ENCODE data around the gene CYP27C1. TPM values are rescaled to one million over a fixed set of nuclear protein-coding genes. Genes with fewer than 3 reads are reported as not detected.

CYP27C1 gene
- total and polyA plus RNA-seq, 10 of the 15 experiments (the other 5 are each of a cell fraction or from before 2014, with no cell fraction given) = not detected

DNA sequence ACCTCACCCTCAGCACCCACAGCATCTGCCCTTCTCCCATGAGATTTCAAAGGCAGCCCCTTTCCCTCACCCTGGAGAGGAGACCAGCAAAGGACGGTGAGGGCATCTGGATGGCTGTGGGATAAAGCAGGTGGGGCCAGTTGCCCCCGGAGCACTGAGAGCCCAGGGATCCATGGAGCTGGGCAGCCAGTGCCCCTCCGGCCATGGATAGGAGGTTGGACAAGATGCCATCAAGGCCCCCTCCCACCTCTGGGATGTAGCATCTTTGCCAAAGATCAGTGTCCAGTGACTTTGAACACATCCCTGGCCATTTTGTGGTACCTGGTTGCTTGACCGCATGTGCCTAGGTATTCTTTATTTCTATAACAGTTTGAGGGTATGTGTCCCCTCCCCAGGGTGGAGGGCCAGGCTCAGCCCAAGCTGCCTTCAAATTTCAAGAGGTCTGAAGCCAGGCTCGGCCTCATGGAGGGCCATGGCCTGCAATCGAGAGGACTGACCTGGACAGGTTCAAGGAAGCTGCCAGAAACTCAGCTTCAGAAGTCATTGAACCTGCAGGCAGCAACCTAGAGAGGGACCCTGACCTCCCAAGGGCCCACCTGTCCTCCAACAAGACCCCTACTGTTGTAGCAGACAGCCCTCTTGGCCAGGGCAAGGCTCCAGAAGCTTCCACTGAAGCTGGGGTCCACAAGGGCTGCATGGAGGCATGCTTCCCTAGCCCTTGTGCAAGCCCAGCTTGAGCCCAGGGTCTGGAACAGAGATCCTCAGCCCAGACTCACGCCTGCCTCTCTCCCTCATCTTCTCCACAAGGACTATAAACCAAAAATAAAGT lies 57.6 kb downstream of the CYP27C1 start:
- Histone ChIP-seq H3K4me3 (no peak overlapping the region), H4K20me1 (ENCODE audit: control insufficient read depth, insufficient read depth) (no peaks in the 10 kb centered on the region), H3K9ac (ENCODE audit: control insufficient read depth, insufficient read depth, low read length) (no peak overlapping the region), H3K27me3 (replicated peaks in 1 of 2; ENCODE audit: control insufficient read depth in 2 of 2, insufficient read depth in 2 of 2, low read length in 1 of 2) (no peaks in the 10 kb centered on the region; a peak in 1 of 4 replicates), H3K79me2 (ENCODE audit: control insufficient read depth, insufficient read depth, low read length) (no peaks in the 10 kb centered on the region), H3K4me2 (ENCODE audit: control insufficient read depth, insufficient read depth) (no peak overlapping the region), H3K4me1 (ENCODE audit: control insufficient read depth, insufficient read depth, low read length) (no peaks in the 10 kb centered on the region), H3K27ac (ENCODE audit: control insufficient read depth, insufficient read depth) (no peak overlapping the region), H3K9me3 (replicated peaks; ENCODE audit: control insufficient read depth, insufficient read depth, low read length) (no peaks in the 10 kb centered on the region), H3K36me3 (ENCODE audit: control insufficient read depth in 2 of 2, insufficient read depth in 2 of 2, low read length in 1 of 2) (no peaks in the 10 kb centered on the region), H2AFZ (ENCODE audit: control insufficient read depth, low read depth, low read length) (no peak overlapping the region)
- no peak for FAIRE-seq
- ChIA-PET SMC1A (ENCODE audit: uncharacterized antibody, unreplicated experiment) (interaction anchor here (1.2 kb wide), 1 partner anchor 21 kb away, joined by 4 read pairs; no protein-coding TSS in a partner anchor), POLR2A (no interaction called here), RAD21 (ENCODE audit: unreplicated experiment) (interaction anchor here (1.4 kb wide), 1 partner anchor 94 kb away, joined by 3 read pairs; no protein-coding TSS in a partner anchor), CTCF (no interaction called here)
- in situ Hi-C loops (cut with MboI) (no loop called here), intact Hi-C loops (cut with micrococcal nuclease; ENCODE audit: unreplicated experiment) (no loop called here)
- 39% methylated on average over 6 of the region's 7 CpGs for WGBS (ENCODE audit: insufficient coverage, insufficient replicate concordance, low lambda C conversion rate, missing lambda C conversion rate)
- DNase-seq (ENCODE audit: low read depth, low spot score) = no peak
- BruUV-seq (replicated peaks) = no TSS peak
- ATAC-seq = no peak
- TF ChIP-seq PAX8 (IDR thresholded peaks at IDR 0.05) (no peak), NFIC (IDR thresholded peaks at IDR 0.05; ENCODE audit: low read depth, low read length) (no peak), MXI1 (IDR thresholded peaks at IDR 0.05; ENCODE audit: low read depth, low read length) (no peak), CBX5 (IDR thresholded peaks at IDR 0.05; ENCODE audit: low read depth) (no peak), SREBF1 (IDR thresholded peaks at IDR 0.05; ENCODE audit: low read length) (no peak), ATF7 (IDR thresholded peaks at IDR 0.05; ENCODE audit: low read depth) (no peak), RUNX3 (IDR thresholded peaks at IDR 0.05; ENCODE audit: low read length) (no peak), ZNF622 (IDR thresholded peaks at IDR 0.05) (no peak), JUND (IDR thresholded peaks at IDR 0.05; ENCODE audit: low read depth, low read length) (no peak)
- TF ChIP-seq, protein P1, sequence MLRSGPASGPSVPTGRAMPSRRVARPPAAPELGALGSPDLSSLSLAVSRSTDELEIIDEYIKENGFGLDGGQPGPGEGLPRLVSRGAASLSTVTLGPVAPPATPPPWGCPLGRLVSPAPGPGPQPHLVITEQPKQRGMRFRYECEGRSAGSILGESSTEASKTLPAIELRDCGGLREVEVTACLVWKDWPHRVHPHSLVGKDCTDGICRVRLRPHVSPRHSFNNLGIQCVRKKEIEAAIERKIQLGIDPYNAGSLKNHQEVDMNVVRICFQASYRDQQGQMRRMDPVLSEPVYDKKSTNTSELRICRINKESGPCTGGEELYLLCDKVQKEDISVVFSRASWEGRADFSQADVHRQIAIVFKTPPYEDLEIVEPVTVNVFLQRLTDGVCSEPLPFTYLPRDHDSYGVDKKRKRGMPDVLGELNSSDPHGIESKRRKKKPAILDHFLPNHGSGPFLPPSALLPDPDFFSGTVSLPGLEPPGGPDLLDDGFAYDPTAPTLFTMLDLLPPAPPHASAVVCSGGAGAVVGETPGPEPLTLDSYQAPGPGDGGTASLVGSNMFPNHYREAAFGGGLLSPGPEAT (IDR thresholded peaks at IDR 0.05; ENCODE audit: low read depth) = no peak
- TF ChIP-seq, protein P2, sequence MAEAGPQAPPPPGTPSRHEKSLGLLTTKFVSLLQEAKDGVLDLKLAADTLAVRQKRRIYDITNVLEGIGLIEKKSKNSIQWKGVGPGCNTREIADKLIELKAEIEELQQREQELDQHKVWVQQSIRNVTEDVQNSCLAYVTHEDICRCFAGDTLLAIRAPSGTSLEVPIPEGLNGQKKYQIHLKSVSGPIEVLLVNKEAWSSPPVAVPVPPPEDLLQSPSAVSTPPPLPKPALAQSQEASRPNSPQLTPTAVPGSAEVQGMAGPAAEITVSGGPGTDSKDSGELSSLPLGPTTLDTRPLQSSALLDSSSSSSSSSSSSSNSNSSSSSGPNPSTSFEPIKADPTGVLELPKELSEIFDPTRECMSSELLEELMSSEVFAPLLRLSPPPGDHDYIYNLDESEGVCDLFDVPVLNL (IDR thresholded peaks at IDR 0.05; ENCODE audit: low read depth, low read length) = no peak
- TF ChIP-seq, protein P3, sequence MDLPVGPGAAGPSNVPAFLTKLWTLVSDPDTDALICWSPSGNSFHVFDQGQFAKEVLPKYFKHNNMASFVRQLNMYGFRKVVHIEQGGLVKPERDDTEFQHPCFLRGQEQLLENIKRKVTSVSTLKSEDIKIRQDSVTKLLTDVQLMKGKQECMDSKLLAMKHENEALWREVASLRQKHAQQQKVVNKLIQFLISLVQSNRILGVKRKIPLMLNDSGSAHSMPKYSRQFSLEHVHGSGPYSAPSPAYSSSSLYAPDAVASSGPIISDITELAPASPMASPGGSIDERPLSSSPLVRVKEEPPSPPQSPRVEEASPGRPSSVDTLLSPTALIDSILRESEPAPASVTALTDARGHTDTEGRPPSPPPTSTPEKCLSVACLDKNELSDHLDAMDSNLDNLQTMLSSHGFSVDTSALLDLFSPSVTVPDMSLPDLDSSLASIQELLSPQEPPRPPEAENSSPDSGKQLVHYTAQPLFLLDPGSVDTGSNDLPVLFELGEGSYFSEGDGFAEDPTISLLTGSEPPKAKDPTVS (IDR thresholded peaks at IDR 0.05; ENCODE audit: low read depth, low read length) = no peak
- TF ChIP-seq, protein P4, sequence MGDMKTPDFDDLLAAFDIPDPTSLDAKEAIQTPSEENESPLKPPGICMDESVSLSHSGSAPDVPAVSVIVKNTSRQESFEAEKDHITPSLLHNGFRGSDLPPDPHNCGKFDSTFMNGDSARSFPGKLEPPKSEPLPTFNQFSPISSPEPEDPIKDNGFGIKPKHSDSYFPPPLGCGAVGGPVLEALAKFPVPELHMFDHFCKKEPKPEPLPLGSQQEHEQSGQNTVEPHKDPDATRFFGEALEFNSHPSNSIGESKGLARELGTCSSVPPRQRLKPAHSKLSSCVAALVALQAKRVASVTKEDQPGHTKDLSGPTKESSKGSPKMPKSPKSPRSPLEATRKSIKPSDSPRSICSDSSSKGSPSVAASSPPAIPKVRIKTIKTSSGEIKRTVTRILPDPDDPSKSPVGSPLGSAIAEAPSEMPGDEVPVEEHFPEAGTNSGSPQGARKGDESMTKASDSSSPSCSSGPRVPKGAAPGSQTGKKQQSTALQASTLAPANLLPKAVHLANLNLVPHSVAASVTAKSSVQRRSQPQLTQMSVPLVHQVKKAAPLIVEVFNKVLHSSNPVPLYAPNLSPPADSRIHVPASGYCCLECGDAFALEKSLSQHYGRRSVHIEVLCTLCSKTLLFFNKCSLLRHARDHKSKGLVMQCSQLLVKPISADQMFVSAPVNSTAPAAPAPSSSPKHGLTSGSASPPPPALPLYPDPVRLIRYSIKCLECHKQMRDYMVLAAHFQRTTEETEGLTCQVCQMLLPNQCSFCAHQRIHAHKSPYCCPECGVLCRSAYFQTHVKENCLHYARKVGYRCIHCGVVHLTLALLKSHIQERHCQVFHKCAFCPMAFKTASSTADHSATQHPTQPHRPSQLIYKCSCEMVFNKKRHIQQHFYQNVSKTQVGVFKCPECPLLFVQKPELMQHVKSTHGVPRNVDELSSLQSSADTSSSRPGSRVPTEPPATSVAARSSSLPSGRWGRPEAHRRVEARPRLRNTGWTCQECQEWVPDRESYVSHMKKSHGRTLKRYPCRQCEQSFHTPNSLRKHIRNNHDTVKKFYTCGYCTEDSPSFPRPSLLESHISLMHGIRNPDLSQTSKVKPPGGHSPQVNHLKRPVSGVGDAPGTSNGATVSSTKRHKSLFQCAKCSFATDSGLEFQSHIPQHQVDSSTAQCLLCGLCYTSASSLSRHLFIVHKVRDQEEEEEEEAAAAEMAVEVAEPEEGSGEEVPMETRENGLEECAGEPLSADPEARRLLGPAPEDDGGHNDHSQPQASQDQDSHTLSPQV (IDR thresholded peaks at IDR 0.05) = no peak
- TF ChIP-seq, protein P5, sequence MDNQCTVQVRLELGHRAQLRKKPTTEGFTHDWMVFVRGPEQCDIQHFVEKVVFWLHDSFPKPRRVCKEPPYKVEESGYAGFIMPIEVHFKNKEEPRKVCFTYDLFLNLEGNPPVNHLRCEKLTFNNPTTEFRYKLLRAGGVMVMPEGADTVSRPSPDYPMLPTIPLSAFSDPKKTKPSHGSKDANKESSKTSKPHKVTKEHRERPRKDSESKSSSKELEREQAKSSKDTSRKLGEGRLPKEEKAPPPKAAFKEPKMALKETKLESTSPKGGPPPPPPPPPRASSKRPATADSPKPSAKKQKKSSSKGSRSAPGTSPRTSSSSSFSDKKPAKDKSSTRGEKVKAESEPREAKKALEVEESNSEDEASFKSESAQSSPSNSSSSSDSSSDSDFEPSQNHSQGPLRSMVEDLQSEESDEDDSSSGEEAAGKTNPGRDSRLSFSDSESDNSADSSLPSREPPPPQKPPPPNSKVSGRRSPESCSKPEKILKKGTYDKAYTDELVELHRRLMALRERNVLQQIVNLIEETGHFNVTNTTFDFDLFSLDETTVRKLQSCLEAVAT (IDR thresholded peaks at IDR 0.05) = no peak
